PFSK-1 (cell line): ENCODE measurements around the gene IGFBP2.

Source experiments
- POLR2AphosphoS5 ChIP-seq: IDR thresholded peaks from 2 replicates; pipeline ENCODE4 v1.6.1; 2012; ENCODE audit warnings: low read depth, mild to moderate bottlenecking, control low read depth, low read length, moderate library complexity
- TAF1 ChIP-seq: IDR thresholded peaks from 2 replicates; pipeline ENCODE4 v1.6.1; 2012; ENCODE audit warnings: low read length, control low read depth, borderline replicate concordance; ENCODE audit not compliant: insufficient read depth

- TF ChIP-seq POLR2AphosphoS5 (no peak), TAF1 (no peak)
Measured at GRCh38 chr2:216700781-216701180, 67.6 kb downstream of the IGFBP2 start.
